HG03045 (cell line): Measurements from ENCODE around the gene NOL6.
"Not testable (repeated sequence)": the region's sequence is repeated elsewhere in the genome, so short reads cannot be mapped to it uniquely, and the experiment has no call there.

Experiments
- ATAC-seq: cut with Tn5 transposase; IDR thresholded peaks from one replicate; pipeline ENCODE4 v1.9.1; 2021; ENCODE audit warnings: mild to moderate bottlenecking, moderate library complexity; ENCODE audit not compliant: unreplicated experiment

Gene NOL6

DNA sequence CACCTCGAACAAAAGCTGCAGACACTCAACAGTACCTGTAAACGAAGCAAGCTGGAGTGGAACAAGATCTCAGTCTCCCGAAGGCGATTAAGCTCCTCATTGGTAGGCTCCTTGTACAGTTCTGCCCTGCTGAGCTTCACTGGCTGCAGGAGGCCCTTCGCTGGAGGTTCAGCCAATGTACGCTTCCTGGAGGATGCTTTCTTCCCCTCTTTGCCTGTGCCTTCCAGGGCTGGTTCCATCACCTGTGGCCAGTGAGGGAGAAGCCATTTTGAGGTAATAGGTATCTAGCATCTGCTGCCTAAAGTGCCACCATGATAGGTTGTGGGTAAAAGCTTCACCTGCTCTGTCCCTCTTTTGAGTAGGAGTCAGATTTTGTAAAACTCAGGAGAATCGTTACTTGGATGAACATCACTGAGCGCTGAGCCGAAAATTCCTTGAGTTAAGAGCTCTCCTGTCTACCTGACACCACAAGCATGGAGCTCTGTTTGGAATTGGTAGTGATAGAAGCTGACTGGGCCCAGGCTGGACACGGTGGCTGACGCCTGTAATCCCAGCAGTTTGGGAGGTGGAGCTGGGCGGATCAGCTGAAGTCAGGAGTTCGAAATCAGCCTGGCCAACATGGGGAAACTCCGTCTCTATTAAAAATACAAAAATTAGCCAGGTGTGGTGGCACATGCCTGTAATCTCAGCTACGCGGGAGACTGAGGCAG is 1.4 kb downstream of the NOL6 start:
- no peak for ATAC-seq

GRCh38 chr9:33471361-33471760 is 2.4 kb downstream of the NOL6 start:
- no peak for ATAC-seq

GRCh38 chr9:33469891-33470290 is 3.8 kb downstream of the NOL6 start:
- ATAC-seq, result no peak

DNA sequence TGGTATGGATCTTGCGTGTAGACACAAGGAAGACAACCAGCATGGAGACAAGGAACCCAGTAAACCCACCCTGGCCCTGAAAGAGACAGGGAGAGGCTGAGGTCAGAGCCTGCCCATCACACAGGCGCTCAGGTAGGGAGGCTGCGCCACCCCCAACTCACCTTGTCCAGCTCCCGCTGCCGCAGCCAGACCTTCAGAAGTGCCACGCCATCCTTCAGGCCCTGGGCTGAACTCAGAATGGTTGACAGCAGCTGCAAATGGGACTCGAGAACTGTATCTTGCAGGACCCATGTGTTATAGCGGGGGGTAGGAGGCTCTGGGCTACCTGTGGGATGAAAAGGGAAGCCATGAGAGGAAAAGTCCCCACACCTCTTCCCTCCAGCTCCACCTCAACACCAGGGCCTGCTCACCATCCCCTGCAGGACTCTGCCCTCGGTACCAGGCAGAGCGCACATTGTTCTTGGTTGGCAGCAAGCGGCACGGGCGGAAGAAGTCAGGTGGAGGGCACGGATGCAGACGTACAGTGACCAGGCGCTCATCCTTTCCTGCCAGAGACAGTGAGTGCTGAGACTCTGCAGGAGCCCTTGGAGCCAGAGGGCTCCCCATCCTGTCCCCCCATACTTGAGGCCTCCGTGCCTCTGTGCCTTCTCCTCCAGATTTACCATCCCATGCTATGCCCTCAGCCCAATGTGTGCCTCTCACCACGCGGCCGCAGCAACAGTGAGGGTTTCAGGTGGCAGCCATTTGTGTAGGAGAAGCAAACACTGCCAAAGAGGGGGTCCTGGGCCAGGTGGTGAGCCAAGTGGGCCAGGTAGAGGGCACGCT is 4.7 kb downstream of the NOL6 start:
- no peak for ATAC-seq

GRCh38 chr9:33468215-33468730 is 5.5 kb downstream of the NOL6 start:
- no peak for ATAC-seq

DNA sequence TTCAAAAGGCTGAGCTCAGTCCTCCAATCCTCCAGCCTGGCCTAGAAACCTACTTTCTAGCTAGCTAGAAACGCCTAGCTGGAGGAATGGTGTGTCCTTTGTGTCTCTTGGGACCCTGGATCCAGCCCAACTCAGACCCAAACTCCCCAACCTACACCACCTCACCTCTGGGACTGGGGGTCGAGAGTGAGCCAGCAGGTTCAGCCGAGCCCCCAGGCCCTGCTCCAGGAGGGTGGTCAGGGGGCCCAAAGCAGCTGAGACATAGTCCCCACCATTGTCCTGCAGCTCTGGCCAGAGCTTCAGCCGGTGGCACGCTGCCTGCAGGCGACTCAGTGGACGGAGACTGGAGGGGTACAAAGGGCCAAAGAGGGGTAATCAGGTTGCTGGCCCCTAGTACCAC is 6.2 kb downstream of the NOL6 start:
- no peak for ATAC-seq

DNA sequence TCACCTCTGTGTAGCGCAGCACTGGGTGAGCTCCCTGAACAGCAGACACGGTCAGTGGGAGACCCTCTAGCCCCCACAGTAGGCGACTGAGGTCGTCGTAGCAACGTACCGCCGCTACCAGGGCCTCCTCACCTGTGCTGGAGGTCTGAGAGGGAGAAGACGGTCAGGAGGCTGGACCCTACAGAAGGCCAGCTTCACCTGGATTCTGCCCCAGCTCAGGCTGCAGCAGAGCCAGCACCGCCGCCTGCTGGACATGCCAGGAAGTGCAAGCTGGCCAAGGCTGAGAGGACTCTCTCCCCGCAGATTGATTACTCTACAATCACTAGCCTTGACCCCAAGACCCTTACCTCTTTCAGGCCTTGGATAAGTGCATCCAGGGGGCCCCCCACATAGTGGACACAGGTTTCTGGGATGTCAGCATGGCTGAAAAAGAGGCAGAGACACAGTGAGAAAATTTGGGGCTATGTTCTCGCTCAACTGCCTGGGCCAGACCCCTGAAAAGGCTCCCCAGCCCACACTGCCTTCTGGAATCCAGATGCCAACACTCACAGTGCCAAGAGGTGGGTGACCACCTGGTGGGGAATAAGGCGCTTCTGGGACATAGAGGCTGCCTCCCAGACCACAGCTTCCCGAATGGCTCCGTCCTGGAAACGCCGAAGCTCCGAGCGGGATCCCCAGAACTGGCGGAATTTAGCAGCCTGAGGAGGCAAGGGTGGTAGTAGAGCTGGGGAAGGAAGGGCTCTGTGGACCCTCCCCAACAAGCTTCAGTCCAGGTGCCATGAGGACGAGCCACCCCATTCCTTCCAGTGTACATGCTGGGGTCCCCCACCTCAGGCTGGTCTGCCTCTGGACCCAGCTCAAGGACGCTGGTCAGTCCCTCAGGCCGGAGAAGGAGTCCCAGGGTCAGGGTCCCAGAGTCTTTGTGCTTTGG is 6.9 kb downstream of the NOL6 start:
- no peak for ATAC-seq

DNA sequence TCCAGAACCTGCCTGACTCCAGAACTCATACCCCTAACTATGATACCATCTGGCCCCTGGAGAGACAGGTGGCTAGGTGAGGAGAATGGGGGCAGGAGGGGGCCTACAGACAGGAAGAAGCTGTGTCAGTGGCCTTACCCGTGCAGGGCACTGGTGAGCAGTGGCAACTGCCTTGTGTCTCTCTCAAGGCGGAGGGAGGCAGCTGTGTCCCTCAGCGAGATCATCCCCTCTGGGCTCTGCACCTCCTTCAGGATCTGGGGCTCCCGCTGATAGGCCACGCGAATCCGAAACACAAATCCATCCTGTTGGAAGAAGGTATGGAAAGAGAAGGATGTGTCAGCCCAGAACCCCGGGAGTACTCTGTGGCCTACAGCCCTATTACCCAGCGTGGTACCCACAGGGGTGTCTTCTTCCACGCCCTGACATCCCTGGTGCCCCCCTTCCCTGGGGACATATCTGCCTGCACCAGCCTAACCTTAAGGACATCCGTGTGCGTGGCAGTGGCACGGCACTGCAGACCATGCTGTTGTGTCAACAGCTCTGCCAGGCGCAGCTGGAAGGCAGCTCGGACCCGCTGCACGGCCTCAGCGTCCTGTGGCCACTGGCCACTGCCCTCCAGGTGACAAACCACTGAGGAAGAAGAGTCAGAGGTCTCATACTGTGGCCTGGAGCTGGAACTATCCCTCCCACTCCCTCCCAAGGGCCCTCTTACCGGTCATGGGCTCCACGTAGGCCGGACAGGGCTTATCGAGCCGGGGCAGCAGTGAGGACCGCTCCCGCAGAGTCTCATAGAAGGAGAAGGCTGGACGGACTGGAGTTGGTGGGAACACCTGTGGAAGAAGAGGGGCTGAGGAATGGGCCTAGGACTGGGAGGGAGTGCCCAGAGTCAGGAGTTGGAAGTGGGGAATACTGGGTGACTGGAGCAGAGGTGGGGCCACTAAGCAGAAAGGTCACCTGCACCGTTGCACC is 7.8 kb downstream of the NOL6 start:
- ATAC-seq, result no peak

DNA sequence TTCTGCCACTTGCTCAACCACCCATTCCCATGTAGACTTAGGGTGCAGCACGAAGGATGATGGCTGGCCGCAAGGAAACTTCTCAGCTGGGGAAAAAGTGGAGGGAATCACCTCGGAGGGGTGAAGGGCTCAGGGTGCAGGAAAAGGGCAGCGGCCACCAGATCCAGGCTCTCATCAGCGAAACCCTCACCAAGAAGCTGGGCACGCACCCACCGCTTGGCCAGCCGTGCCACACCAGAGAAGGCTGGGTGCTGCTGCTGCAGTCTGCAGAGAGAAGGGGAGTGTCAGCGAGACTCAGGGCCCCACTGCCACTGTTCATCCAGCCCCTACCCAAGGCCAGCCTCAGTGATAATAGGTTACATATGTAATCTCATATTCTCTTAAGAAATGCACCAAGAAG is 8.6 kb downstream of the NOL6 start:
- no peak for ATAC-seq

DNA sequence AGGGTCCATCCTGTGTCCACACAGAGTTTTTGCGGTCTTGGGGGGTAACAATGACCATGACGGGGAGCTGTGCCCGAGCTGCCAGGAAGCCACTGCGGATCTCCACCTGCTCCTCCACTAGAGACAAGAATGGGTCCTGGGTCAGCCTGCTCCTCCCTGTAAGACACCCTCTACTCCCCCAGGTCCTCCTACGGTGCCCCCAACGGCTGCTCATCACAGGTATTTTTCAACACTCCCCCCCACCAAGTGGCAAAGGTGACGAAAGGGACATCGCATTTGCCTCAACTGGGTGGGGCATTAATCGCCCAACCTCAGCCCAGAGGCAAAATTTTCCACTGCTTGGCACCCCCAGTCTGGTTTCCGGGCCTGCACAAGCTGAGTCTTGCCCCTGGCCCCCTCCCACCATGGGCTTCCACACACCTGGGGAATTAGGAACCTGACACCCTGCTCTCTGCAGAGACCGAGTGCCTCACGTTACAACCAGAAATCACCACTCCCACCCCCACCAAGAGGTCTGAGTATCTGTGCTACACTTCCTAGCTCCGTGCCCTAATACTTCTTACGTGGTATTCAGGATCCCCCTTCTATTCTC is 9.6 kb downstream of the NOL6 start:
- ATAC-seq, result no peak

- ATAC-seq, result no peak
These were observed 10.6 kb downstream of the NOL6 start for GRCh38 chr9:33463151-33463550.

GRCh38 chr9:33461492-33461891 is 12.2 kb downstream of the NOL6 start:
- no peak for ATAC-seq

- no peak for ATAC-seq
These were observed 12.9 kb downstream of the NOL6 start for GRCh38 chr9:33460854-33461253.

DNA sequence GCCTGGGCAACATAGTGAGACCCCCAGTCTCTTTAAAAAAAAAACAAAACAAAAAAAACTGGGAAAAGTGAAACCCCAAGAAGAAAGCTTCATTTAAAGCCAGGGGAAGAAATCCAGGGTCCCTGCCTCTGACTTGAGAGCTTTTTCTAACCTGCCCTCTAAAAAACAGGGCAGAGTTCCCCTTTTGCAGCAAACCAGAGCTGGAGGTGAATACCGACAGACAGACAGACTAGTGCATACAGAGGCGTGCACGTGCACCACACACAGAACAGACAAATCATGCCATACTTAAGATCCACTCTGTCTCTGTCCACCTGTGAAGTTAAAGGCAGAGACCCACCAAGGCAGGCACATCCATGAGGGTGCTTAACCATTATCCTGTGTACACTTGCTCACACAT is 14.6 kb downstream of the NOL6 start:
- no peak for ATAC-seq

GRCh38 chr9:33458444-33458843 is 15.3 kb downstream of the NOL6 start:
- no peak for ATAC-seq

GRCh38 chr9:33455945-33456344 is 17.8 kb downstream of the NOL6 start:
- no peak for ATAC-seq

GRCh38 chr9:33455456-33455855 is 18.3 kb downstream of the NOL6 start:
- not testable (repeated sequence) for ATAC-seq

GRCh38 chr9:33454661-33455026 is 19.1 kb downstream of the NOL6 start:
- not testable (repeated sequence) for ATAC-seq

GRCh38 chr9:33453999-33454660 is 19.6 kb downstream of the NOL6 start:
- ATAC-seq, result no peak
